Endothelial cell of hepatic sinusoid (primary cell): ENCODE measurements around the gene GALNT14.
"Not testable (repeated sequence)": the region's sequence is repeated elsewhere in the genome, so short reads cannot be mapped to it uniquely, and the experiment has no call there.

ENCODE experiments used
- in situ Hi-C: cut with HindIII; loops from 2 replicates; pipeline ENCODE4 v1.10.0; 2017; ENCODE audit warnings: low sequenced_read_pairs

The GALNT14 gene, protein sequence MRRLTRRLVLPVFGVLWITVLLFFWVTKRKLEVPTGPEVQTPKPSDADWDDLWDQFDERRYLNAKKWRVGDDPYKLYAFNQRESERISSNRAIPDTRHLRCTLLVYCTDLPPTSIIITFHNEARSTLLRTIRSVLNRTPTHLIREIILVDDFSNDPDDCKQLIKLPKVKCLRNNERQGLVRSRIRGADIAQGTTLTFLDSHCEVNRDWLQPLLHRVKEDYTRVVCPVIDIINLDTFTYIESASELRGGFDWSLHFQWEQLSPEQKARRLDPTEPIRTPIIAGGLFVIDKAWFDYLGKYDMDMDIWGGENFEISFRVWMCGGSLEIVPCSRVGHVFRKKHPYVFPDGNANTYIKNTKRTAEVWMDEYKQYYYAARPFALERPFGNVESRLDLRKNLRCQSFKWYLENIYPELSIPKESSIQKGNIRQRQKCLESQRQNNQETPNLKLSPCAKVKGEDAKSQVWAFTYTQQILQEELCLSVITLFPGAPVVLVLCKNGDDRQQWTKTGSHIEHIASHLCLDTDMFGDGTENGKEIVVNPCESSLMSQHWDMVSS

GRCh38 chr2:31138037-31138962, at the start of gene GALNT14:
Gene GALNT14 (minus strand): TSS chr2:31138440. CDS start chr2:31138086, 354 bp downstream.
- in situ Hi-C loops = loop anchor here (25.0 kb wide), 1 partner anchor 199 kb away; no protein-coding TSS in a partner anchor

DNA sequence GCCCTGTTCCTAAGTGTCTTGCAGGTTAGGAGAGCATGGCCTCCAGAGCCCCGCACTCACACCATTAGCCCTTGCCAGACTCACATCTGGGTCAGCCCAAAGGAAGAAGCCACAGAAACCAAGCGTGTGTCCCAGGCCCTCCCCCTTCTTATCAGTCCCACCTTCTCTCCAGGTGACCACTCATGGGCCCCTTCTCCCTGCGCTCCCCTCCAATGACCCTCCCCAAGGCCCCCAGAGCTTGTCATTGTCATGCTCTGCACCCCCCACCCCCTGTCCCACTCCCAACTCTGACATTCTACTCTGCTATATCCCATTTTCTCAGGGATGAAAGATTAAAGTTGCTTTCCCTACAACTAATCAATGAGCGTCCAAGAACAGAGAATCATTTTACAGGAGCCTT, 48.9 kb upstream of the GALNT14 start:
- in situ Hi-C loops = no loop called here

DNA sequence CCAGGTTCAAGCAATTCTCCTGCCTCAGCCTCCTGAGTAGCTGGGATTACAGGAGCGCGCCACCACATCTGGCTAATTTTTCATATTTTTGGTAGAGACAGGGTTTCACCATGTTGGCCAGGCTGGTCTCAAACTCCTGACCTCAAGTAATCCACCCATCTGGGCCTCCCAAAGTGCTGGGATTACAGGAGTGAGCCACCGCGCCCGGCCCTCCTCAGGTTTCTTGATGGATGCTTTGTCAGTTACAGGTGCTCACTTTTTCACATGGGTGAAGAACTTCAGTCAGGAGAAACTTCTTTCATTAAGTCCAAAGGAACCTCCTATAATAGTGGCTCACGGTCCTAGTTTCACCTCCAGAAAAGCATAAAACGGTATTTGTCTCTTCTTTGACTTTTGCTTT, 45.7 kb upstream of the GALNT14 start:
- in situ Hi-C loops = not testable (repeated sequence)

DNA sequence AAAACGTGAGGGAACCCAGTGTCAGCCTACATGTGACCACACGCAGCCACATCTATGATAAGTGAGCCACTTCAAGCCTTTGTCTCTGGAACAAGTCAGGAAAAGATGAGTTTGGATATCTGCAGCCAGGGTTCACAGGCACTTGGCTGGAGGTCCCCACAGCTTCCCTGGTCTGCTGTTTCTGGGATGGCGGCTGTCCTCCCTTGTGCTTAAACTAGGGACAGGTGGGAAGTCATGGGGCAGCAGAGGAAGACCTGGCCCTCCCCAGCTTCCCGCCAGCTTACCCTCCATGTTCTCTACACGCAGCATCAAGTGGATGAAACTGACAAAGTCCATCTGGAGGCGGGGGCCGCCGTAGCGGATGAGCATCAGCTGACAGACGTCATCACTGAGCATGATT, 38.5 kb upstream of the GALNT14 start:
- in situ Hi-C loops = no loop called here

DNA sequence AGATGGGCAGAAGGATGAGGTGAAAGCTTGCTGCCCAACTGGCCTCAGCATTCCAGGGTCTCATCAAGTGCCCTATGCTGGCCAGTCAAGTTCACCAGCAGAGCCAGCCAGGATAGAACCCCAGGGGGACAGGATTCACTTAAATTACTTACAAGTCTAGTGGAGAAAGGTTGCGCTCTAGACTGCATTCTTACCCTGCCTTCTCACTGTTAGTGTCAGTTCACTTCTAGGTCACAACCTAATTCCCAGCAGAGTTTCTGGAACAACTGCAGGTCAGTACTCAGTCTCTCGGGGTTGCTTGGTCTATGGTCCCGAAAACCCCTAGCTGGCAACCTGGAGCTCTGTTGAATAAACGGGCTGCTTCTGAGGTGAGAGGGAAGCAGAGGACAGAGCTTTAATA, 32.9 kb upstream of the GALNT14 start:
- in situ Hi-C loops = loop anchor here (25.0 kb wide), 1 partner anchor 959 kb away; no protein-coding TSS in a partner anchor

DNA sequence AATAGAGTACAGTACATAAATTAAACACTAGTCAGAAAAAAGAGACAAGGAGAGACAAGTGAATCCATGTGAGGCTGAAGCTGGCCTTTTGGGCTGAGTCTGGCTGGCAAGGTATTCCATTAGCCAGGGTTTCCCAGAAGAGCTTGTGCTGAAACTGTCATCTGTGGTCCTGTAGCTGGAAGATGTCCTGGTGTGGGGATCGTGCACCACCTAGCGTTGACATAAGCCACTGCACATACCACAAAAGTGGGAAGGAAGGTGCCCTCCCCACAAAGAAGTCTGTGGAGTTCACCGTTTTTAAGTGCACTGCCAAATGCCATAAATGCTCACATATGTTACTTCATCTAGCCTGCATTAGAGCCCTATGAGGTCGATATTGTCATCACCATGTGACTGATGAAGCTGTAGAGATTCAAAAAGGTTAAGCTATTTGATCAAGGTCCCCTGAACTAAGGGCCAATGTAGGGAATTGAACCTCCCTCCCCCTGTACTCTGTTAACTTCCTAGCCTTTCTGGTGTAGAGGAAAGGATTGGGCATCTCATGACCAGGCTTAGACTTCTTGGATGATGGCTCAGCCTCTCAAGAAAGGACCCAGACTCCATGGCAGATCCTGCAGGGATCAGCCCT, 31.9 kb upstream of the GALNT14 start:
- in situ Hi-C loops = loop anchor here (25.0 kb wide), 1 partner anchor 958 kb away; no protein-coding TSS in a partner anchor

DNA sequence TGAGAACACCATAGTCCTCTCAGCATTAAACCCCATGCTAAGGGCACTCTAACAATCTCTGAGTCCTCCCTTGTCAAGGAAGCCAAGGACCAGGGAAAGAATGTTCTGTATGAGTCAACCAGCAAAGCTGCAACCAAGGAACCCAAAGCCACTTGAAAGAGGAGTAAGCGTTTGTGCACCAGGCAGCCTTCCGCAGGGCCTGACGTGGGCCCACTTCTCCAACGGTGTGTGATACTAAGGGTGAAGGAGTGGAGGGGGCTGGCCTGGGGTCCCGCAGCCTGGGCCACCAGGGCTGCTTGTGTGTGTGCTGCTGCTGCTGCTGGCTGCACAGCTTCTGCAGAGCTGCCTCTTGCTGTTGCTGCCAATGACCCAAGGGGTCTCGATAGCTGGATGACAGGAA, 30.1 kb upstream of the GALNT14 start:
- in situ Hi-C loops = loop anchor here (25.0 kb wide), 1 partner anchor 956 kb away; no protein-coding TSS in a partner anchor

- in situ Hi-C loops = loop anchor here (25.0 kb wide), 1 partner anchor 955 kb away; no protein-coding TSS in a partner anchor
Measured at GRCh38 chr2:31166925-31167324, 28.7 kb upstream of the GALNT14 start.

DNA sequence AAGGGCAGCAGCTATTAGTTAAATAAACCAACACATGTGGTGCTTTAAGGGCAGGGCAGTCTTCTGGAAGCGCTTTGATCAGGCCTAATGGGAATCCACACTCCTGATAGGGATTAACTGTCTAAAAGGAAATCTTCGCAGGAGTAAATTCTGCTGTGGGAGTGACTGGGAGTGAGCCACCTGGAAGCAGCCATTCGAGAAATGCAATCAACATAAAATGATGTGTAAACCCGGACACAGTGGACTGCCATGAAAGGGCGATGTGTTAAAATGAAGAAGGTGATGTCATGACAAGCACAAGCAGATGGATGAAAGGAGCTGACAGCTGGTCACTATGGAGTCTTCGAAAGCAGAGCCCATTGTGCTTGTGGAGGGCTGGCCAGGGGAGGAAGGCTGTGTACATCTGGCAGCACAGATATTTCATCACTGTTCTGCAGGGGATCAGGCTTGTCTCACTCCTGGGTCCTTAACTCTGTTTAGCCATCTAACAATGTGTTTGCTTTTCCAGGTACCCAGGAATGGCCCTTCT, 24.8 kb upstream of the GALNT14 start:
- in situ Hi-C loops = loop anchor here (25.0 kb wide), 1 partner anchor 951 kb away; no protein-coding TSS in a partner anchor

- in situ Hi-C loops = loop anchor here (25.0 kb wide), 1 partner anchor 949 kb away; no protein-coding TSS in a partner anchor
Measured at GRCh38 chr2:31161637-31162036, 23.4 kb upstream of the GALNT14 start.

DNA sequence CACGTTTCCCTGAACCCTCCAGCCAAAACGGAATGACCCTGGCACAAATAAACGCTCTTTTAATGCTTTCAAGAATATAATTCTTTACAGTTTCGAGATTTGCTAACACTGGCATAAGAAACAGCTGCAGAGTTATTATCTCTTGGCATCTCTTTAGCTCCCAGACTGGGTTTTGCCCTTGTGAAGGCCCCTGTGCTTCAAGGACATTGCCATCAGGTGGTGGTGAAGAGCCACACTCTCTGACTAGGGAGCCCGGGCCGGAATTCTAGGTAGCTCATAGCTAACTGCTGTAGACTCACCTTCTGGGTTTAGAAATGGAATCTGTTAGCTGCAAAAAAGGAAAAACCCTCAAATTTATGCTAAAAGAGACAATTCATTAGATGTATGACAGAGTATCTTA, 13.3 kb upstream of the GALNT14 start:
- in situ Hi-C loops = loop anchor here (5.0 to 25.0 kb wide), 2 partner anchors 66 to 939 kb away; partner anchors contain the start of gene CAPN14

- in situ Hi-C loops = loop anchor here (5.0 to 25.0 kb wide), 2 partner anchors 67 to 938 kb away; partner anchors contain the start of gene CAPN14
Measured at GRCh38 chr2:31150120-31150670, 12.0 kb upstream of the GALNT14 start.

DNA sequence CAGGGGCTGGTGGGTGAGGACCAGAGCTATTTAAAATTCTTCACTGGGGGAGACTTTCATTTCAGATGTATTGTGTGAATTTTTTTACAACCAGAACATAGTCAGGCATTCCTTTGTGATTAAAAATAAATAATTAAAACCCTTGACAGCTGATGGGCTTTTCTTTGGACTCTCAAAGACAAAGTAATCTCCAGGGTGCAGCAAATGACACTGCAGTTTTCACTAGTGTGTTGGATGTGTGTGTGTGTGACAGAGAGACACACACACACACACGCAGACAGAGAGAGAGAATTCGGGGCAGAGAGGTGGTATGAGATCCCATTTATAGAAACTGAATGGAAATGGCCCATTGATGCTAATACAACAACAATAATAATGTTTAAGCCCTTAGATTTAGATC, 10.3 kb upstream of the GALNT14 start:
- in situ Hi-C loops = loop anchor here (25.0 kb wide), 1 partner anchor 189 kb away; no protein-coding TSS in a partner anchor

- in situ Hi-C loops = loop anchor here (25.0 kb wide), 1 partner anchor 190 kb away; no protein-coding TSS in a partner anchor
Measured at GRCh38 chr2:31147645-31148044, 9.4 kb upstream of the GALNT14 start.

DNA sequence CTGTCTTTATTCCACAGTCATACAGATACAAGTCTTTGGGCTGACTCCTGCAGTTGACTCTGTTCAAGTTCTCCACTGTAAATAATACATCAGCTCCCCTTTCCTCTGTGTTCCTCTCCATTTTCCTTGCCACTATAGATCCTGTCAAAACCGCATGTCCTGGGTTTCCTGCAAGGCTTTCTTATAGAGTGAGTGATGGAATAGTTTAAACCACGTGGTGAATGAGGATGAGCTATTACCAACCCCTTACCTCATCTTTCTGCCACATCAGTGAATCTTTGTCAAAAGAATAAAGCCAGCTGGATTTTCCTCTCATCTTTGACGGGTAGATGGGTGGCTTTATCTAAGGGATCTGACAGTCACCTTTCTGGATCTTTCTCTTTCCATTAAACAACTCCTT, 3.9 kb upstream of the GALNT14 start:
- in situ Hi-C loops = loop anchor here (25.0 kb wide), 1 partner anchor 195 kb away; no protein-coding TSS in a partner anchor

DNA sequence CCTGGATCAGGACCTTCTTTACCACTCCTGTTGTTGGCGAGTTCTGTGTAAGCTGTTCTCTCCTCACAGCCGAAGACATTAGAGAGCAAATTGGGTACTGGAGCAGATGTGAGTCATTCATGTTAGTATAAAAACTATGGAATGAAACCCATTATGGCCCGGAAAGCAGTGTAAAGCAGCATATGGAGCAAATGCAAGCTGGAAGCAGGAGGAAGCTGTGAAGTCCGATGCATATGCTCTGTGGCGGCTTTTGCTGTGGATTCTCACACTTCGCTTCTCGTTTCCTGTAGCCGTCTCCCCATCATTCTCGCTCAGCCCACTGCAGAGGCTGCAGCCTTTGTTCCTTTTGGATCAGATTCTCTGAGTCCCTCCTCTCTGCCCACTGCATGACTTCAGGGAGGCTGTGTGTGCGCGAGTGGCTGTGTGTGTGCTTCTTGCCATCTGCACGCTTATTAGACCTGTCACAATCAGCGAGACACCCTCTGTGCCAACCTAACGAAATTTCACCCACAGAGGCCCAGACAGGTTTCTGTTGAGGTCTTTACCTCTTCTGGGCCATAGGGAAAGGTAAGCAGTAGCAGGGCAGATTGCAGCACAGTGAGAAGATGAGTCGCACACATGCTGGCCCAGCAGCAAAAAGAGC, 3.3 kb upstream of the GALNT14 start:
- in situ Hi-C loops = loop anchor here (25.0 kb wide), 1 partner anchor 196 kb away; no protein-coding TSS in a partner anchor

- in situ Hi-C loops = loop anchor here (25.0 kb wide), 1 partner anchor 197 kb away; no protein-coding TSS in a partner anchor
Measured at GRCh38 chr2:31140151-31140550, 1.9 kb upstream of the GALNT14 start.

- in situ Hi-C loops = loop anchor here (25.0 kb wide), 1 partner anchor 198 kb away; no protein-coding TSS in a partner anchor
Measured at GRCh38 chr2:31139671-31140070, 1.4 kb upstream of the GALNT14 start.
